ENCODE results near the gene EPHB3.

Gene EPHB3

DNA sequence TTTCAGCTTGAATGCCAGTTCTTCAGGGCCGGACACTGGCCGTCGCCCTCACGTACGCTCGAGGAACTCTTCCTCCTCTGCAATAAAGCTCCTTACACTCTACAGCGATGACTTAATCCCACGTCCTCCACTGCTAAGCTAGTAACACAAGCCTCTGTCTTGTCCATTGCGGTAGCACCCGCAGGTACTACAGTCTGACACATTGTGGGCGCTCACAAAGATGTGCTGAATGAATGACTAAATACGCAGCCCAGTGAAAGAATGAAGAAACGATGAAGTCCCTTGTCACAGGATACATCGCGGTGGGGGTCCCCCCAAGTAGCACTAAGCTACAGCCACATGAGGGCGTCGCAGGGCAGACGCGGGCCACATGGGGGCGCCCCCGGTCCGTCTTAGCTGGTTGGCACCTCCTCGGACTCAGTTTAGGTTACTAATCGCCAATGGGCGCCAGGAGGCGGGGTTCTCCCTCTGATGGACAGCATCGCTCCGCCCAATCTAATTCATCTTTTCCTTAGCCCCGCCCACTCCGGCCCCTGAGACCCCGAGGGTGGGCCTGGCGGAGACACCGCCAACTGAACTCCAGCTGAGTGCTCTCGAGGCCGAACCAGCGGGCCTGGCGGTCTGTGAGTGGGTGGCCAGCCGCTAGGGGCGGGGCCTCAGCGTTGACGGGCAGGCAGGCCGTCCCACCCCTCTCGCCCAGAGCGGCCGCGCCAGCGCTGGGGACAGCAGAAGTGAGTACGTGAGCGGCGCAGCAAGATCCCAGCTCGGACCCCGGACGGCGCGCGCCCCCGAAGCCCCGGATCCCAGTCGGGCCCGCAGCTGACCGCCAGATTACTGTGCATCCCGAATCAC lies at the start of gene EPHB3:
TSS of gene EPHB3 (plus strand) at position 725 of the 852 bp plus-strand sequence. CDS start 451 bp downstream, outside the sequence.
- peak; percentile 73 to 83 (median 75) for DNase-seq (ENCODE audit: low read depth in 3 of 3)

DNA sequence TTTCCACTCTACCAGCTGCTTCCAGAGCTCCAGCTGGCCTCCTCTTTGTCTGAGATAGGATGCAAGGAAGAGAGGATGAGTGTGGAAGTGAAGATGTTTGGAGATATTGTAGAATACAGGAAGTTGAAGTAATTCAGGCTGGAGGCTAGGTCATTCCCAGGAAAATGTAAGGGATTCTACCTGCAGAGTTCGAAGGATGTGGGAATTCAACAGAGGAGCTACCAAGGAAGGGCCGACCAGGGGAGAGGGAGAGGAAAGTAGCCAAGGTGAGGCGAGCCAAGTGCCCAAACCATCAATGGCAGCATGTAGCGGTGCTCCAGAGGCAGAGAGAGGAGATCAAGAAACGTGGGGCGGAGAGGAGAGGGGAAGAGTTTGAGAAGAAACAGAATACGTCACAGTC lies 49.0 kb upstream of the EPHB3 start:
- no peak for DNase-seq (ENCODE audit: low read depth in 3 of 3)

DNA sequence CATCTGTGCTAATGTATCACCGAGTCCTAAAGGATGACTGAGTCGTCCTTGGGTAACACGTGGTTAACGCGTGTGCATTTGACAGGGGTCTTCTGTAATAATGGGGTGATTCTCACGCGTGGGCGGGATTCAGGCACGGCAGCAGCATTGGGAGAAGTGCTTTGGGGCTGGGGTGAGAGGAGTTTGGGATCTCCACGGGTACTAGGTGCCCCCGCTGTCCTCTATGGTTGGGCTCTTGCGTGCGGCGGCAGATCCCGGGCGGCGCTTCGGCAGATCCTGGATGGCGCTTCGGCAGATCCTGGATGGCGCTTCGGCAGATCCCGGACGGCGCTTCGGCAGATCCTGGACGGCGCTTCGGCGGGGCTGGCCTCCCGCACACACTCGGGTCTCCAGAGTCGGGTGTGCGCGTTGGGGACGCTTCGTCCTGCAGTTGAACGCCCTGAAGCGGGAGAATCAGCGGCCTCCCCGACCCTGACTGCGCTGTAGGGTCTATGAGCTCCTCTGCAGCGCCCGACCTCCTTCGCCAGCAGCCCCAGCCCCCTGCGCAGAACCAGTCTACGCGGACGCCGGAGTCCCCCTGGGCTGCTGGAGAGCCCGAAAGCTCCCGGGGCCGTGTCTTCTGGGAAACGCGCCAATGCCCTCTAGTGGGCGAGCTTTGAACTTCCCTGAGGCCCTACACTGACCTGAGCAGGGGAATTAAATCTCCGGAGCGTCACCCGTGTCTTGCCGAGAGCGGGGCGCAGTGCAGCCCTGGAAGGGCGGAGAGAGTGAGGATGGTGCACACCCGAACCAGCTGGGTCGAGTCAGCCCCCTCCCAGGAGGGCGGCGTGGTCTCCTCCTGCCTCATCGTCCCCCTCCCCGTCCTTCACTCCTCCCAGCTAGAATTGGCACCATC lies 48.1 kb upstream of the EPHB3 start:
- peak; percentile 63 to 71 (median 68) for DNase-seq (ENCODE audit: low read depth in 3 of 3)

DNA sequence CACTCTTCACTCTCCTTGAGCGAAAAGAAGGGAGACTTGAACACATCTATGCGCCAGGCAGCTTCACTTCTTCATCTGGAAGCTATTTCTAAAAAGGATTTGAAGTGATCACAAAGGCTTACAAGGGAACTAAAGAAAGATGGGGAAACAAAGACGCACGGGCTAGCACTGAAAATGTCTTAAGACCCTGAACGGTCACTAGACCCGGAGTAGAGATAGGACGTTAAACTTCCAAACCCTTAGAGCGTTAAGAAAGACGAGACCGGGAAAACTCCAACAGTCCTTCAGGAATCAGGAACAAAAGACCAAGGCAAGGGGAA lies 47.5 kb upstream of the EPHB3 start:
- DNase-seq (ENCODE audit: low read depth in 3 of 3), result no peak

DNA sequence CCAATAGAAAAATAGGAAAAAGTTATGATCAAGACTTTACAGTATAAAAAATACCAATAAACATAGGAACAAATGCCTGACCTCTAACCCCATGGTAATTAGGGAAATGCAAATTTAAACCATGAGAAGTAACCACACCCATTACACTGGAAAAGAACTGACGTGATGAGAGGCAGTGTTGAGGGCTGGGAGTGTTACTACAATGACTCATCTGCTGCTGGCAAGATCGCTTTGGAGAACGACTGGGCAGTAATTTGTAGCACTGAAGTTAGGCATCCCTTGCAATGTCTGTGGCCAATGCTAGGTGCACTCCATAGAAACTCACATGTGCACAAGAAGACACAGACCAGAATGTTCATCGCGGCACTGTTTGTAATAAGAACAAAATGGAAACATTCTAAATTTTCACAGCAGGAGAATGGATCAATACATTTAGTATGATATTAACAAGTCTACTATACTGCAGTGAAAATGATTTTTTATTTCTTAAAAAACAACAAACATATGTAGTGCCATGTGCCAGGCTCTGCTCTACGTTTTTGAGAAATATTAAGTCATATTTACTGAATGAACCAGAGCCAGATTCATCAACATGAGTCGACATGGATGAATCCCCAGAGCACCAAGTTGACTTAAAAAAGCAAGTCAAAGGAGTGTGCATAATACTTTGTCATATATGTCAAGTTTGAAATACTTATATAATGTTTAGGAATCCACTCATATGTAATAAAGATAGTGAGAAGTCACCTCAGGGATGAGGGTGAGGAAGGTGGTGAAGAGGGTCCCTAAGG lies 37.6 kb upstream of the EPHB3 start:
- no peak for DNase-seq (ENCODE audit: low read depth in 3 of 3)

DNA sequence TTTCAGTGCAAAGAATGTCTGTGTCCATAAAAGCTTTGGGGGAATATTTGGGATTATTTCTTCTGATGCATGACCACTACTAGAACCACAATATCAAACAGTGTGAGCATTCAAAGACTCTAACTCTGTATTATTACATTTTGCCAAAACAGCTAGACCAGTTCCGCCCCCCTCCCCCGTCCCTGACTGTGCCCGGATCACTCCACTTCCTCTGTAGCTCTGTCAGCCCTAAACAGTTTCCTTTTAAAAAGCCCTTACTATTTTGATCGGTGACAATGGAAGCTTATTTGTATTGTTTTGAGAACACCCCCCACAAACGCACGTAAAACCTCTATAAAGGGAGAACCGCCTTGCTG lies 36.6 kb upstream of the EPHB3 start:
- DNase-seq (ENCODE audit: low read depth in 3 of 3), result no peak

DNA sequence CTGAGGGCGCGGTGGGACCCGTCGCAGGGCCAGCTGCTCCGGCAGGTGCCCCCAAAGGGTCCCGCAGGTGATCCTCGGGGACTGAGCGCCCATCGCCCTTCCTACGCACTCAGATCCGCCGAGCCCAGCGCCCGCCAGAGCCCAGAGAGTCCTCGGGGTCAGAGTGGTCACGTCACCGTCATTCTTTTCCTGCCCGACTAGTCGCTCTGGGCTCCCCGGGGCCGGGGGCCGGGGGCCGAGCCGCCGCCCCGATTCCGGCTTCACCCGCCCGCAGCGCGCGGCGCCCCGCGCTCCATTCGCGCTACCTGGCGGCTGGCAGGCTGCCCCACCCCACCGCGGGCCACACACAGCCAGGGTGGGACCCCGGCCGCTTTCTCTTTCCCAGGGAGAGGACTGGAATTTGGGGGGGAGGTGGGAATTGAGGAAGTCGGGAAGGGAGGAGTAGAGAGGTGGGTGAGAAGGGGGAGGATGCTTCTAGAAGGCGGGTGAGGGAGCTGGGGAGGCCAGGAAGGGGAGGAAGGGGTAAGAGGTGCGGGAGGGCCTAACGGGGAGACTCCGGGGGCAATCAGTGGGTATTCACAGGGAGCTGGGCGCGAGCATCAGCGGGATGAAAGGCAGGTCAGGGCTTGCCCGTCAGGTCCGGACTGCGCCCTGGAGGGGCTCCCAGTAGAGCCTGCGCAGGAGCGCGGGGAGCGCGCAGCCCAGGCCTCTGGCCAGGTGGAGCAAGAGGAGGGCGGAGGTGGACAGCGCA lies 36.1 kb upstream of the EPHB3 start:
- DNase-seq (ENCODE audit: low read depth in 3 of 3), result no peak

DNA sequence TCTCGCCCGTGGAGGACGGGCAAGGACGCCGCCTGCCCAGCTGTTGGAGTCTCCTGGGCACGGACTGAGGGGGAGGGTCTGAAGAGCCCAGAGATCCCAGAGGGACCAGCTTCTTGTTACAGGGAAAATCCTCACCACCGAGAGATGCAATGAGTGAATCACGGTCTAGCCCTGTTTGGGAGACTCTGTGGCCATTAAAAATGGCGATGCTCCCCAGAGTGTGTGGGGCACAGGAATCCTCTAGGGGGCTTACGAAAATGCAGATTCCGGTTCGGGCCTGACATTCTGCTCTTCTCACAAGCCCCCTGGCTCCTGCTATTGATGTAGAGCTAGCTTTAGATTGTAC lies 35.5 kb upstream of the EPHB3 start:
- no peak for DNase-seq (ENCODE audit: low read depth in 3 of 3)

DNA sequence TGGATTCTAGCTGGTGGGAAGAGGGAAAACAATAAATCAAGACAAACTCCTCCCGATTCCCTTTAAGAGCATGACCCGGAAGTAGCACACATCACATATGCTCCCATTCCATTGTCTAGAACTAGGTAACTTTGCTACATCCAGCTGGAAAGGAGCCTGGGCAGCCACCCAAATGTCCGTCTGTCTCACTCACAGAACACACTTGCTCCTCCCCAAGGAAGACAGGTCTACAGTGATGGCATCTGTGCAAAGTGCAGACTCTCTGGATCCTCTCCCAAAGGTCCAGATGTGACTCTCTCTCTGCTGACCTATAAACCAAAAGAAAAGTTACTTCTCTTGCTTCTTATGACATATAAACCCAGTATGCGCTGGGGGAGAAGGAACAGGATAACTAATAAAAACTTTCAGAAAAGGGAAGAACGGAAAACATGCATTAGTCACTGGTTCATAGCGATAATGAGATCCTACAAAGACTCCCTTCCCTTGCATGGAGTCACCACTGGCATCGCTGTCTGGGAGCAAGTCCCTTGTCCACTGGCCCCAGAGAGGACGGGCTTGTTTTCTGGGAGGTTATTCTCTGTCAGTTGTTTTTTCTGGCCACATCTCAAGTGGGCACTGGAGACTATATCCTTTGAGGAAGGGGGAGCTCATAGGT lies 29.8 kb upstream of the EPHB3 start:
- no peak for DNase-seq (ENCODE audit: low read depth in 3 of 3)

DNA sequence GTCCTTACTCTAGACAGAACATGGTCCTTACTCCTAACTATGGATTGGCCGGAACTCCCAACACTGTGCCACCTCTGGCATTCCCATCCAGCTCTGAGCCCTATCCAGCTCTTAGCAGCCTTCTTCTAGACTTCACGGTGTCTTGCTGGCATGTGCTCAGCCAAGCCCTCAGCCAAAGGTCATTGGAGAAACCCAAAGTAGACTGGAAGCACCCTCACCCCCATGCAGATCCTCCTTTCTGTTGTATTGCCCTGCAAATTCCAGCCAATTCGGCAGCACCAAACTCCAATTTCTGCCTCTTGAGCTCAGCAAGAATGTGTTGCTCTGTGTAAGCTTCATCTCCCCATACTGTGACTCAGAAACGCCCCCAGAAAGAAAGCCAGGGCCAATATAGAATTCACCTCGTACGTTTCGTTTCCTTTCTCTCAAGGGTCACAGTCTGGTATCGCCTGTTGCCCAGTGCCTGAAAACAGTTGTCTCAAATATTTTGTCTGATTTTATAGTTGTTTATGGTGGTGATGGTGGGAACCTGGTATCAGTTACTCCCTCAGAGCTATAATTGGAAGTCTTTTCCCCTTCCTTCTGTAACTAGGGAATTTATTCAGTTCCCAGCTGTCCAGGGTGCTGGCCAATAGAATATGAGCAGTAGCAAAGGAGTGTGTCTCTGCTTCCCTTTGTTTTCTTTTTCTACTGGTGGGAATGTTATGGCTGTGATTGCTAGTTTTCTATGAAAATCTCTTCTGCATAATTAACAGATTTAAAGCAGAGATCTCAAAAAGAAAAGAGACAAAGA lies 28.4 kb upstream of the EPHB3 start:
- no peak for DNase-seq (ENCODE audit: low read depth in 3 of 3)

DNA sequence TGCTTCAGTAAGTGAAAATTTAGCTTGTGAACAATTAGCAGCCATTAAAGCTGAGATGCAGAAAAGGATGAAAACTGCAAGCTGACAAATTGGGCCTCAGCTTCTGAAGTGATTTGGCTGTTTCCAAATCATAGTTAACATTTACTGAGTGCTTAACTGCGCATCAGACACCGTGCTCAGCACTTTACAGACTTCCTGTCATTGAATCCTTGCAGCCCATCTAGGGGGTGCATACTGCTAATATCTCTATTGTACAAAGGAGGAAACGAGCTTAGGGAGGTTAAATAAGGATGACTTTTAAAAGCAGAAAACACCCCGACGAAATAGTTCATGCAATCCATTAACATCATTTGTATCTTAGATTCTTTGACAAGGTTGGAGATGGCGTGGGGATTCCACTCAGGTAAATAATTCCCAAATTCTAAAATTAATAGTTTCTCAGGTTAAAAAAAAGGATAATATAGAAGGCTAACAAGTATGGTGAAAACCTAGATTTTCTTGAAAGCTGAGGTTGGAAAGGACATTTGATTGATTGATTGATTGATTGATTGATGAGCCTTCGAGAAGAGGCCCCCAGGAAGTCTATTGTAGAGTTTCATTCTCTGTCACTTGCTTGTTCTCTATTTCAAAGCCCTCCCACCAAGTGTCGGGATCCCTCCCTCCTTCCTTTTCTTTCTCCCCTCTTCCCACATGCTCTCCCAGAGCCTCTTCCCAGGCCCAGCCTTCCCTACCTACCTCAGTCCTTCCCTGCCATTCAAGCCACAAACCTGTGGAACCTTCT lies 23.5 kb upstream of the EPHB3 start:
- no peak for DNase-seq (ENCODE audit: low read depth in 3 of 3)

DNA sequence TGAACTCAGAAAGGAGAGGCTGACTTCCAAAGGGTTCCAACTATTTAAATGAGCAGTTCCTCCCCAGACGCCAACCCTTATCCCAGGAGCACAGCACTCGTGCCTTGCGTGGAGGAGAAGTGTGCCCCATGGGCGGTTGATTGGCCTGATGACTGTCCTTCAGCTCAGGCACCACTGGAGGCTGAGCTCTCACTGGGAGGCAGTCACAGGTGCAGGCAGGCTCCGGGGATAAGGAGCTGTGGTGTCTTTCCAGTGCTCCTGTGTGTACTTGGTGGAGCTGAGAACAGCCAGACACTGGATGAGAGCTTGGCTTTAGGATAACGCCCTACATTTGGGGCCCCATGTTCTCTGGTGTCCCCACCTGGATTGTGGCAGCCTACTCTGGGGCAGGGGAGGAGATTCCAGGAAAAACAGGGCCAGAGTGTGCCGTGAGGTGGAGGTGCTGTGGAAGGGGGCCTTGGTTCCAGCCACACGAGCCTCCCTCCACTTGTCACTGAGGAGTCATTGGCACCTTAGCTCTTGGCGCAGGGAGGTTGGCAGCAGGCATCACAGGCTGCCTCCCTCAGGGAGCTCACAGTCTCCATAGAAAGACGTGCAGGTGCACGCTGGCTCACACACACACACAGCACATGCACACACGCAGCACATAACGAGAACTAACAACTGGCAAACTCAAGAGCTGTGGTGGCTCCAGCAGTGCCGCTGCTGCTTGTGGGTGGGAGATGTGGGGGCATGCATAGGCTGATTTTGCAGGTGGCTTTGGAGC lies 22.7 kb upstream of the EPHB3 start:
- DNase-seq (ENCODE audit: low read depth in 3 of 3), result no peak

DNA sequence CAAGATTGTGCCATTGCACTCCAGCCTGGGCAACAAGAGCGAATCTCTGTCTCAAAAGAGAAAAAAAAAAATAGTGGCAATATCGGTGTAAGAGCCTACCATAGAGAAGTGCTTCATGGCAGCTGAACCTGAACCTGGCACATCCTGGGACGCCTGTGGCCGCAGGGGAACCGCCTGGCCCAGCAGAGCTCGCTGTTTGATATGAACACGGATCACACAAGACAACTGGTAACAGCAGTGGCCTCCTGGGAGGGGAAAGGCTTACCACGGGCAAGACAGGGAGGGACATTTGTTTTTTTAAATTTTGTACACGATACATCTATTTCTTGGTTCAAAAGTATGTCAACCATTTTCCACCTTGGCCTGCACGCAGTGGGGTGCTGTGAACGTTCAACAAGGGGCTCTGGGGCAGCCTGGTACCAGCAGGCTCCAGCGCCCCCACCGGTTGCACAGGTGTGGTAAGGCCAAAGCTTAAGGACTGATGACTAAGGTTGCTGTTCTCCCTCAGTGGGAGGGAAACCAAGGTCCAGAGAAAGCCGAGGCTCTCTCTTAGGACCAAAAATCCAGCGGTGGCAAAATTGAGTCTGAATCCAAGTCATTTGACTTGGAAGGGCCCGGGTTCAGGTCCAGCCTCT lies 21.7 kb upstream of the EPHB3 start:
- DNase-seq (ENCODE audit: low read depth in 3 of 3), result no peak

DNA sequence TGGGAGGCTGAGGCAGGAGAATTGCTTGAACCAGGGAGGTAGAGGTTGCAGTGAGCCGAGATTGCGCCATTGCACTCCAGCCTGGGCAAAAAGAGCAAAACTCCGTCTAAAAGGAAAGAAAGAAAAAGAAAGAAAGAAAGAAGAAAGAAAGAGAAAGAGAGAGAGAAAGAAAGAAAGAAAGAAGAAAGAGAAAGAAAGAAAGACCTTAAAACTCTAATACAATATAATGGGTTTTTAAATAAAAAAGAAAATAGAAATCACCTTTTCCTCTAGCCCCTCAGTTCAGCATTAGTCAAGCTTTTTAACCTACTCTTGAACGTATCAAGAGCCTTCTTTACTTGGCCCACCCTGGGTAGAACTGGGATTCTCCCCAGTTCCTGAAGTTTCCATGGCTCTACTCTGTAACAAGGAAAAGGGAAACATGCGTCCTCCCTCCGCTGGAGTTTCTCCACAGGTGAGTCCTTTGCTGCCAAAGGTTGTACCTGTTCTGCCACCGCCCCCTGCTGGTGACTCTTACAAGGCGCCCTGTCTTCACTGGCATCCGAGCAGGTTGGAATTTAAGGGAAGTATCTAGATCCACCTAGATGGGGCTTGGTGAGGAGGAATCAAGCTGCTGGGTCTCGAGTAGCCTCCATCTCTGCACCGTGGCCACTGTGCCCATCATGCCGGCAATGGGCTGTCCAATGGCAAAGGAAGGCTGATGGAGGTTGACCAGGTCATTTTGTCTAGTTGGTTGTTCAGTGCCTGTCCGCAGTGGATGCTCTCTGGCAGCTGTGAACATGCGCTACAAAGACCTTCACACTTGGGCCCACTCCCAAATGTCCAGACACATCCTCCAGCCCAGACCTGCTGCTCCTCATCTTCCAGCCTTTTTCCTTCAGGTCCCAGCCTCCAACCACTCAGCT lies 20.6 kb upstream of the EPHB3 start:
- DNase-seq (ENCODE audit: low read depth in 3 of 3), result peak; percentile 53 to 62 (median 59)

DNA sequence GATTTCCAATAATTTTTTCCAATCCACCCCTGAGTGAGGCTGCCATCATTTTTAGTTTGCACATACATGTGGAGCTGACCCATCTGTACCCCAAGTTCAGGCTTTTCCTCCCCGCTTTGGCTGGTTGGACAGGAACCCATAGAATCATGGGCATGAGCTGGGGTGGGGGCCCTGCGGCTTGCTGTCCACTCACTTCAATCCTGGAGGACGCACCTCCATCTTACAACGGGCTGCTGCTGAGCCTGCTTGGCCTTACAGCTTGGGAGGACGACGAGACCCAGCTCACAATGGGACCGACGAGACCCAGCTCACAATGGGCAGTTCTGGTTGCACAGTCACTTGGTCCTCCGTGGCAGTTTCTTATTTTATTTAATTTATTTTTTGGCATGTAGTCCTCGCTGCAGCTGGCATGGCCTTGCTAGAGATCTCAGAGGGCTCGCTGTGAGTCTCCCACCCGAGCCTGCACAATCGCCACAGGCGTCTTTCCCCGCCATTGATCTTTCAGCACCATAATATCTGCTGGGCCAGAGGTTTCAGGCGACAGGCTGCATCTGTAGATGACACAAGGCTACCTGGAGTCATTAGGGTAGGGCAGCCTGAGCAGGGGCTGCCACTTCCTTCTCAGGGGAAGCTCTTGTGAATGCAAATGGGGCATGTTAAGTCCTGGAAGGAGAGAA lies 19.6 kb upstream of the EPHB3 start:
- DNase-seq (ENCODE audit: low read depth in 3 of 3), result no peak

DNA sequence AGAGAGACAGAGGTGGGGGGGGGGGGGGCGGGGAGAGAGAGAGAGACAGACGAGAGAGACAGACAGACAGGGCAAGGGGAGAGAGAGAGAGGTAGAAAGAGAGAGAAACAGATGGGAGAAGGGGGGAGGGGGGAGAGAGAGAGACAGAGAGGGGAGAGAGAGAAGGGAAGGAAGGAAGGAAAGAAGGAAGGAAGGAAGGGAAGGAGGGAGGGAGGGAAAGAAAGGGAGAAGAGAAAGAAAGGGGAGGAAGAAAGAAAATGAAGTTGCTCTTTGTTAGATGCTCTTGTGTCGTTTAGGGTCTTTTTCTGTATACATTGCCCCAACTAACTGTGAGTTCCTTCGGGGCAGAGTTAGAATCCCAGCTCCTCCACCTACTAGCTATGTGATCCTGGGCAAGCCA lies 19.0 kb upstream of the EPHB3 start:
- DNase-seq (ENCODE audit: low read depth in 3 of 3), result no peak

DNA sequence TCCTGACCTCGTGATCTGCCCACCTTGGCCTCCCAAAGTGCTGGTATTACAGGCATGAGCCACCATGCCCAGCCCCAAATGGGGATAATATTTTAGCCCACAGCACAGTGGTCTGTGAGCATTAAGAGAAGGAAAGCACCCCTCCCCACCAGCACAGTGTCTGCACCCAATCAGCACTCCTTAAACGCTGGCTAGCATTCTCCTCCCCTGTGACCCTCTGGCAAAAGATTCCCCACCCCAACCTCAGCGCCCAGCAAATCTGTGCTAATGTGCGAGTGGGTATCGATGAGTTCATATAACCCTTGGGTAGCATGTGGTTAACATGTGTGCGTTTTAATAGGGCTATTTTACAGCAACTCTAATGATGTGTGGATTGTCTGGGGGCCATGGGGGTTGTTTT lies 18.3 kb upstream of the EPHB3 start:
- no peak for DNase-seq (ENCODE audit: low read depth in 3 of 3)

Measured in stimulated activated CD4-positive, alpha-beta T cell treated with anti-CD3 and anti-CD28 coated beads, TNF-alpha, amount 100 ng/mL, for 4 hours (primary cell).